Middle frontal gyrus (tissue), 1 donor: ENCODE measurements around the gene TBXA2R.

Experiments used
- DNase-seq: peaks from one replicate; pipeline ENCODE4 v3.0.0-alpha.2; 2015; ENCODE audit warnings: low spot score; ENCODE audit errors: extremely low spot score

TBXA2R gene

GRCh38 chr19:3620145-3620816 lies 13.6 kb upstream of the TBXA2R start:
- no peak for DNase-seq

GRCh38 chr19:3619631-3620012 lies 12.9 kb upstream of the TBXA2R start:
- no peak for DNase-seq

- no peak for DNase-seq
These were observed 12.3 kb upstream of the TBXA2R start for GRCh38 chr19:3618811-3619630.

GRCh38 chr19:3618144-3618810 lies 11.6 kb upstream of the TBXA2R start:
- no peak for DNase-seq

- no peak for DNase-seq
These were observed 10.8 kb upstream of the TBXA2R start for GRCh38 chr19:3617463-3617862.

- no peak for DNase-seq
These were observed 9.0 kb upstream of the TBXA2R start for GRCh38 chr19:3615524-3616135.

- DNase-seq: no peak
These were observed 8.3 kb upstream of the TBXA2R start for GRCh38 chr19:3614858-3615505.

GRCh38 chr19:3613818-3614661 lies 7.4 kb upstream of the TBXA2R start:
- no peak for DNase-seq

GRCh38 chr19:3612901-3613741 lies 6.4 kb upstream of the TBXA2R start:
- no peak for DNase-seq

- DNase-seq: no peak
These were observed 5.7 kb upstream of the TBXA2R start for GRCh38 chr19:3612330-3612729.

GRCh38 chr19:3611841-3612240 lies 5.2 kb upstream of the TBXA2R start:
- no peak for DNase-seq

- no peak for DNase-seq
These were observed 4.4 kb upstream of the TBXA2R start for GRCh38 chr19:3610745-3611717.

- DNase-seq: no peak
These were observed 3.4 kb upstream of the TBXA2R start for GRCh38 chr19:3609779-3610719.

- DNase-seq: no peak
These were observed 2.2 kb upstream of the TBXA2R start for GRCh38 chr19:3608750-3609322.

GRCh38 chr19:3608079-3608641 lies 1.5 kb upstream of the TBXA2R start:
- DNase-seq: no peak

- no peak for DNase-seq
These were observed 816 bp upstream of the TBXA2R start for GRCh38 chr19:3607303-3608078.
